HG03378 (cell line): ENCODE measurements around the gene DR1.
A peak's percentile ranks its signal among the peaks of the same experiment; 100 is the strongest.

ENCODE experiments used
- ATAC-seq: cut with Tn5 transposase; IDR thresholded peaks from one replicate; pipeline ENCODE4 v1.9.1; 2021; ENCODE audit warnings: mild to moderate bottlenecking, moderate library complexity; ENCODE audit not compliant: unreplicated experiment

The DR1 gene

GRCh38 chr1:93345633-93346420 lies at the start of gene DR1:
Gene DR1 (plus strand): TSS chr1:93345907. CDS start chr1:93346646, 739 bp downstream.
- peak; percentile 70 for ATAC-seq

GRCh38 chr1:93296555-93297154 lies 49.1 kb upstream of the DR1 start:
- ATAC-seq: no peak

GRCh38 chr1:93301131-93301530 lies 44.6 kb upstream of the DR1 start:
- no peak for ATAC-seq

GRCh38 chr1:93302078-93302477 lies 43.6 kb upstream of the DR1 start:
- ATAC-seq: no peak

- ATAC-seq: peak; percentile 65
These were observed 41.0 kb upstream of the DR1 start for GRCh38 chr1:93304716-93305138.

- ATAC-seq: no peak
These were observed 38.8 kb upstream of the DR1 start for GRCh38 chr1:93306920-93307319.

GRCh38 chr1:93313026-93313425 lies 32.7 kb upstream of the DR1 start:
- no peak for ATAC-seq

- no peak for ATAC-seq
These were observed 28.5 kb upstream of the DR1 start for GRCh38 chr1:93317207-93317606.

GRCh38 chr1:93317943-93318342 lies 27.8 kb upstream of the DR1 start:
- no peak for ATAC-seq

GRCh38 chr1:93321720-93322119 lies 24.0 kb upstream of the DR1 start:
- no peak for ATAC-seq

GRCh38 chr1:93322349-93322748 lies 23.4 kb upstream of the DR1 start:
- ATAC-seq: no peak

GRCh38 chr1:93323185-93323820 lies 22.4 kb upstream of the DR1 start:
- no peak for ATAC-seq

- ATAC-seq: no peak
These were observed 20.9 kb upstream of the DR1 start for GRCh38 chr1:93324486-93325464.

GRCh38 chr1:93328809-93329760 lies 16.6 kb upstream of the DR1 start:
- ATAC-seq: no peak

GRCh38 chr1:93330196-93330595 lies 15.5 kb upstream of the DR1 start:
- ATAC-seq: no peak

GRCh38 chr1:93330617-93331016 lies 15.1 kb upstream of the DR1 start:
- ATAC-seq: no peak

- ATAC-seq: no peak
These were observed 14.3 kb upstream of the DR1 start for GRCh38 chr1:93331412-93331811.

GRCh38 chr1:93332368-93332767 lies 13.3 kb upstream of the DR1 start:
- ATAC-seq: no peak

GRCh38 chr1:93338387-93339146 lies 7.1 kb upstream of the DR1 start:
- ATAC-seq: no peak
